NCI-H128 (cell line): ENCODE results near the gene DISP3.

ENCODE experiments used
- DNase-seq: peaks from one replicate; lab custom pipeline; 2025; ENCODE audit not compliant: unreplicated experiment; lab: John Stamatoyannopoulos, UW

Gene DISP3, protein sequence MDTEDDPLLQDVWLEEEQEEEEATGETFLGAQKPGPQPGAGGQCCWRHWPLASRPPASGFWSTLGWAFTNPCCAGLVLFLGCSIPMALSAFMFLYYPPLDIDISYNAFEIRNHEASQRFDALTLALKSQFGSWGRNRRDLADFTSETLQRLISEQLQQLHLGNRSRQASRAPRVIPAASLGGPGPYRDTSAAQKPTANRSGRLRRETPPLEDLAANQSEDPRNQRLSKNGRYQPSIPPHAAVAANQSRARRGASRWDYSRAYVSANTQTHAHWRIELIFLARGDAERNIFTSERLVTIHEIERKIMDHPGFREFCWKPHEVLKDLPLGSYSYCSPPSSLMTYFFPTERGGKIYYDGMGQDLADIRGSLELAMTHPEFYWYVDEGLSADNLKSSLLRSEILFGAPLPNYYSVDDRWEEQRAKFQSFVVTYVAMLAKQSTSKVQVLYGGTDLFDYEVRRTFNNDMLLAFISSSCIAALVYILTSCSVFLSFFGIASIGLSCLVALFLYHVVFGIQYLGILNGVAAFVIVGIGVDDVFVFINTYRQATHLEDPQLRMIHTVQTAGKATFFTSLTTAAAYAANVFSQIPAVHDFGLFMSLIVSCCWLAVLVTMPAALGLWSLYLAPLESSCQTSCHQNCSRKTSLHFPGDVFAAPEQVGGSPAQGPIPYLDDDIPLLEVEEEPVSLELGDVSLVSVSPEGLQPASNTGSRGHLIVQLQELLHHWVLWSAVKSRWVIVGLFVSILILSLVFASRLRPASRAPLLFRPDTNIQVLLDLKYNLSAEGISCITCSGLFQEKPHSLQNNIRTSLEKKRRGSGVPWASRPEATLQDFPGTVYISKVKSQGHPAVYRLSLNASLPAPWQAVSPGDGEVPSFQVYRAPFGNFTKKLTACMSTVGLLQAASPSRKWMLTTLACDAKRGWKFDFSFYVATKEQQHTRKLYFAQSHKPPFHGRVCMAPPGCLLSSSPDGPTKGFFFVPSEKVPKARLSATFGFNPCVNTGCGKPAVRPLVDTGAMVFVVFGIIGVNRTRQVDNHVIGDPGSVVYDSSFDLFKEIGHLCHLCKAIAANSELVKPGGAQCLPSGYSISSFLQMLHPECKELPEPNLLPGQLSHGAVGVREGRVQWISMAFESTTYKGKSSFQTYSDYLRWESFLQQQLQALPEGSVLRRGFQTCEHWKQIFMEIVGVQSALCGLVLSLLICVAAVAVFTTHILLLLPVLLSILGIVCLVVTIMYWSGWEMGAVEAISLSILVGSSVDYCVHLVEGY (N-terminal part only)

DNA sequence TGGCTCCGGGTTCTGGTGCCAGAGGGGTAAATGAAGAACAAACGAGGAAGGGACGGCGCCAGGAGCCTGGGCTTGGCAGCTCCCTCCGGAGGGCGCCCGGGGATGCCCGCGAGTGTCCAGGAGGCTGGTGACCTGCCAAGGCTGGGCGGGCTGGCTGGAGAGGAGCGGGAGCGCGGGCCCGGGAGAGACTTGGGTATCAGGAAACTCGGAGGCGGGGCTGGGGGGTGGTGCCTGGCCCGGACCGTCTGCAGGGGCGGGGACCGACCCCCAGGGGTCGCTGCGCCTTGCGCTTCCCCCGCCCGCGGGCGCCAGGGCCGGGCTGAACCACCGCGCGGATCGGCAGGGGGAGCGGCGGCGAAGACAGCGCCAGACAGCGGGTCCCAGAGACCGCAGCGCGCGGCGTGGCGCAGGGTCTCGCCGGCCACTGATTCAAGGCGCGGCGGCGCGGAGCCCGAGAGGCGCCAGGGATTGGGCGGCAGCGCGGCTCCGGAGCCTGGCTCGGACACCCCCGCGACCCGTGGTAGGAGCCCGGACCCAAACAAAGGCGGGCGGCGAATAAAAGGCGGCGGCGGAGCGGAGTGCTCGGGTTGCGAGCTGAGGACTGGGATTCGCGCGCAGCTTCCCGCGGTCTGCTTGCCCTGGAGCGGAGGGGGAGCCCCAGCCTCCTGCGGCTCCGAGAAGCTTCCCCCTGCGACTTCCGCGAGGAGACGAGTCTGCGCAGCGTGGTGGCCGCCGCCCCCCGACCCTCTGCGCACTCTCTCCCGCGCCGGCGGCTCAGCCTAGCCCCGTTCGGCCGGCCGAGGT lies at the start of gene DISP3:
Gene DISP3, plus strand, starts transcription at position 585 of the 804 bp plus-strand sequence. CDS start 21,838 bp downstream, outside the sequence.
- peak; percentile 91 for DNase-seq

GRCh38 chr1:11429226-11429625 lies 49.7 kb upstream of the DISP3 start:
- DNase-seq, result no peak

DNA sequence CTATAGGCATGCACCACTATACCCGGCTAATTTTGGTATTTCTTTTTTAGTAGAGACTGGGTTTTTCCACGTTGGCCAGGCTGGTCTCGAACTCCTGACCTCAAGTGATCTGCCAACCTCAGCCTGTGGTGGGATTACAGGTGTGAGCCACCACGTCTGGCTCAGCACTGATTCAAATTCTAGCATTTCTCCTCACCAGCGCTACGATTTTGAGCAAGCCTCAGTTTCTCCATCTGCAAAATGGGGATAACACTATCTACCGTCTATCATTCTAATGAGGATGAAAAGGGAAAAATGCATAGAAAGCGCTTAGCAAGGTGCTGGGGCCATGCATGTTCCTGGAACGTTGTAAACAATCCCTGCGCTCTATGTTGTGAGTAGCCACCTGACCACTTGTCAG lies 49.0 kb upstream of the DISP3 start:
- no peak for DNase-seq

DNA sequence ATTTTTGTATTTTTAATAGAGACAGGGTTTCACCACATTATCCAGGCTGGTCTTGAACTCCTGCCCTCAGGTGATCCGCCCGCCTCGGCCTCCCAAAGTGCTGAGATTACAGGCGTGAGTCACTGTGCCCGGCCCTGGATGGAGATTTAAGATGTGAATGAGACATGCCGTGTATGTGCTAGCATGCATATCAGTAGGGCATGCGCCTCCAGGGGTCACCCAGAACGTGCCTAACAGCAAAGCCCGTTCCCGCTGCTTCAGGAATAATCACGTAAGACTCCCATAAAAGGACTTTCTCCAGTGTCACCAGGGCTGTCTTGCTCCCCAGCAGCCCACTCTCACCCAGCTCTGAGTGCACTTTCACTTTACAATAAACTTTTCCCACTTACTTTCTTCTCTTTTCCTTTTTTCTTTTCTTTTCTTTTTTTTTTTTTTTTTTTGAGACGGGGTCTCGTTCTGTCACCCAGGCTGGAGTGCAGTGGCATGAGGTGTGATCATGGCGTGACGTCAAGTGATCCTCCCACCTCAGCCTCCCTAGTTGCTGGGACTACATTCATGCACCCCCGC lies 46.9 kb upstream of the DISP3 start:
- no peak for DNase-seq

DNA sequence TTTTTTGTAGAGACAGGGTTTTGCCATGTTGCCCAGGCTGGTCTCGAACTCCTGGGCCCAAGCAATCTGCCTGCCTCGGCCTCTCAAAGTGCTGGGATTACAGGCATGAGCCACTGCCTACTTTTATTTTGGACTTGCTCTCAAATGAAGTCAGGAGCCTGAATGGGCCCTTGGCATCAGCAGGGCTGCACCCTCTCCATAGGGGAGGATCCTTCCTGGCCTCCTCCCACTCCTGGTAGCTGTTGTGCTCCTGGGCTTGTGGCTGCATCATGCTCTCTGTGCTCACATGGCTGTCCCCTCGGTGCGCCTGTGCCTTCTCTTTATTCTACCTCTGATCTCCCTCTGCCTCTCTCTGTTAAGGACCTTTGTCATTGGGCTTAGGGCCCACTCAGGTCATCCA lies 46.4 kb upstream of the DISP3 start:
- no peak for DNase-seq

DNA sequence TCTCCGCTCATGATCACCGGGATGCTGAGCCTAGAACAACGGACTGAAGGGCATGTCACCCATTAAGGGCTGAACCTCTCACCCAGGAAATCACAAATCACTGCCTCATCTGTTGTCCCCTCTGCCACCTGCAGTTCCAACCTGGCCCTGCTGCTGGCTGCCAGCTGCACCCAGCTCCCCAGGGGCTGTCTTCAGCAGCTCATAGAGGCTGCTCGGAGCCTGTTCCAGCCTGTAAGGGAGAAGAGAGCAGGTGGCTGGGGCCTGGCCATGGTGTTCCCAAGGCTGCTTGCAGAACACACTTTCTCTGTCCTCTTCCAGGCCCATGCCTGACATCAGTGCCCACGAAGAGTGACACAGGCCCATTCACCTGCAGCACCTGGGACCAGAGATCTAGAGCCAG lies 44.5 kb upstream of the DISP3 start:
- no peak for DNase-seq

- DNase-seq, result no peak
These were observed 44.0 kb upstream of the DISP3 start for GRCh38 chr1:11434926-11435325.

GRCh38 chr1:11438996-11439395 lies 40.0 kb upstream of the DISP3 start:
- DNase-seq, result no peak

- DNase-seq, result no peak
These were observed 37.6 kb upstream of the DISP3 start for GRCh38 chr1:11441211-11441952.

- no peak for DNase-seq
These were observed 35.9 kb upstream of the DISP3 start for GRCh38 chr1:11443043-11443442.

GRCh38 chr1:11443961-11444658 lies 34.8 kb upstream of the DISP3 start:
- no peak for DNase-seq

DNA sequence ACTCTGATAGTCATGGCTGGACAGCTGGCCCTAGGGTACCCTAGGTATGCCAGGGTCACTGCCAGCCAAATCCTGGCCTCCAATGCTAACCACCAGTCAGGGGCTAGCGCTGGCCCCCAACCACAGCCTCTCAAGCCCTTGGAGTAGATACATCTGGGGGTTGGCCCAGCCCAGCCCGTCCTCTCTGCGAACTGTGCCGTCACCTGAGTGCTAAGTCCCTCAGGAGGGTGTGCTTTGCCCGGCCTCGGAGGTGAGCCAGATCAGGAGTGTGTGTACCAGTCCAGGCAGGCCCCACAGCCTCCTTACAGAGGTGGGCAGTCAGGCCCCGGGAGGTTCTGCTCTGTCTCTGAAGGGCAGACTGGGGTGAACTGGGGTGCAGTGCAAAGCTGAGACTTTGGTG lies 34.0 kb upstream of the DISP3 start:
- no peak for DNase-seq

GRCh38 chr1:11447903-11448302 lies 31.1 kb upstream of the DISP3 start:
- DNase-seq, result no peak

DNA sequence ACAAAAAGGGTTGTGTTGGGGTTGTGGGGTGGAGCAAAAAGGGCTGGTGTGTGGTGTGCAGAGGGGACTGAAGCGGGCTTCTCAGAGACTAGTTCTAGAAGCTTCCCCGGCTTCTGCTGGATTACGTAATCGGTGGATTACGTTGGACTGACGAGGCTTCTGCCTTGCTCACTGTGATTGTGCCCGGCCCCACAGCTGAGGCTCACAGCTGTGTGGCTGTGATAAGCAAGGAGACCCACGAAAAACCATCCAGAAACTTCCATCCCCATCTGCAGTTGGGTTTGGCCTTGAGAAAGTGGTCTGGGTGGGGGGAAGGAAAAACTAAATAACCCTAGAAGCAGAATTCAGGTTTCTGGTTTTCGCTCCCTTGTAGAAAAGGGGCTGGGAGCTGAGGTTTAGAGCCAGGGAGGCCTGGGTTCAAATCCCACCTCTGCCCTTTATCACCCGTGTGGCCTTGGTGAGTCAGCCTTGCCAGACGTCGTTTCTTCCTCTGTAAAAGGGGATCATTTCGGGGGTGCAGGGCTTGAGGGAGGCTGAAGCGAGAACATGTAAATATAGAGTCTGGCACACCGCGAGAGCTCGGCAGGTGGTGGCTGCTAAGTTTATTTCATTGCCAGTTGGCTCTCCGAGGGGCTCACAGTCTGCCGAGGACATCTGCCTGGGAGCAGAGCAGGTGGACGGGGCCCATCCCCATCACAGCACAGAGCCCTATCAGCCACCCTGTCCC lies 30.4 kb upstream of the DISP3 start:
- DNase-seq, result no peak

DNA sequence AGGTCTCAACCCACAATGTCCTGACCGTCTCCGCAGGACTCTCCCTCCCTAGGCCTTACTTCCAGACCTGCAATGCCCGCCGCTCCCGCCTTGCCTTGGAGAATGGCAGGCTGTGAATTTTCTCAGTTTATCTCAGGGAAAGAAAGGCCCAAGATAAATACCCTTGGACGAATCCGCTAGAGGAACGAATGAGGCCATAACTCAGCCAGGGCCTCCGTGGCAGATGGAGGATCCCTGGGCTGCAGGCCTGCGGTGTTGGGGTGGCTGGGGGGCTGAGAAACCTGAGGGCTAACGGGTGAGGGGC lies 29.9 kb upstream of the DISP3 start:
- no peak for DNase-seq

- DNase-seq, result no peak
These were observed 28.6 kb upstream of the DISP3 start for GRCh38 chr1:11450310-11450709.

- DNase-seq, result no peak
These were observed 25.0 kb upstream of the DISP3 start for GRCh38 chr1:11453742-11454491.
